ENCODE results near the gene CNTN4. TPM values are rescaled to one million over a fixed set of nuclear protein-coding genes. Genes with fewer than 3 reads are reported as not detected.

CNTN4 gene
- total RNA-seq, 4 donors from 2014 or later: 47.7 to 106 (median 83.3) TPM

GRCh38 chr3:2948882-2949281 is 850.2 kb downstream of the CNTN4 start:
- 78 to 80% methylated on average over 1 of the region's 1 CpG for WGBS, 2 donors
- Histone ChIP-seq H3K27ac (no peak overlapping the region), H3K27me3 (no peaks in the 10 kb centered on the region), H3K4me1 (no peaks in the 10 kb centered on the region), H3K9me3 (no peaks in the 10 kb centered on the region), H3K36me3 (no peaks in the 10 kb centered on the region), H3K4me3 (no peak overlapping the region)
- no peak for DNase-seq (ENCODE audit: low spot score in 2 of 2)
- TF ChIP-seq POLR2A (IDR thresholded peaks at IDR 0.05) (no peak), EP300 (IDR thresholded peaks at IDR 0.05) (no peak)
- TF ChIP-seq, protein P1, sequence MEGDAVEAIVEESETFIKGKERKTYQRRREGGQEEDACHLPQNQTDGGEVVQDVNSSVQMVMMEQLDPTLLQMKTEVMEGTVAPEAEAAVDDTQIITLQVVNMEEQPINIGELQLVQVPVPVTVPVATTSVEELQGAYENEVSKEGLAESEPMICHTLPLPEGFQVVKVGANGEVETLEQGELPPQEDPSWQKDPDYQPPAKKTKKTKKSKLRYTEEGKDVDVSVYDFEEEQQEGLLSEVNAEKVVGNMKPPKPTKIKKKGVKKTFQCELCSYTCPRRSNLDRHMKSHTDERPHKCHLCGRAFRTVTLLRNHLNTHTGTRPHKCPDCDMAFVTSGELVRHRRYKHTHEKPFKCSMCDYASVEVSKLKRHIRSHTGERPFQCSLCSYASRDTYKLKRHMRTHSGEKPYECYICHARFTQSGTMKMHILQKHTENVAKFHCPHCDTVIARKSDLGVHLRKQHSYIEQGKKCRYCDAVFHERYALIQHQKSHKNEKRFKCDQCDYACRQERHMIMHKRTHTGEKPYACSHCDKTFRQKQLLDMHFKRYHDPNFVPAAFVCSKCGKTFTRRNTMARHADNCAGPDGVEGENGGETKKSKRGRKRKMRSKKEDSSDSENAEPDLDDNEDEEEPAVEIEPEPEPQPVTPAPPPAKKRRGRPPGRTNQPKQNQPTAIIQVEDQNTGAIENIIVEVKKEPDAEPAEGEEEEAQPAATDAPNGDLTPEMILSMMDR (IDR thresholded peaks at IDR 0.05): no peak

DNA sequence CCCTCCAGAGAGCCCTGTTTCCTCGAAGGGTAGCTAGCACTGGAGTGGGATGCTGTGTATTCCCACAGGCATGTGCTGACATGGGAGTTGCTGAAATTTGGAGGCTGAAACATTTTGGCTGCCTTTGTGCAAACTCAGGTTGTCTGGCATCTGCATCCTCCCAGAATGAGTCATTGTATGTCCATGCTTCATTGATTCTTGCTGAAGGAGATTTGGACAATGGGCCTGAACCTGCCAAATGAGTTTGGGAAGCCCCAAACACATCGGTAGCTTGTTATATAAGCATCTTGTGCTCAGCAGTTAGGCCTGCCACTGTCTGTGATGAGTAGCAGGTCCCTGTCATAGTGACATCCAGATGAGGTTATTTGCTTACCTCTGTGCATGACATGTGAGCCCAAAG is 851.5 kb downstream of the CNTN4 start:
- Histone ChIP-seq H3K36me3 (no peaks in the 10 kb centered on the region), H3K4me1 (no peaks in the 10 kb centered on the region), H3K27ac (no peak overlapping the region), H3K9me3 (no peaks in the 10 kb centered on the region), H3K27me3 (no peaks in the 10 kb centered on the region), H3K4me3 (no peak overlapping the region)
- TF ChIP-seq EP300 (IDR thresholded peaks at IDR 0.05) (no peak), POLR2A (IDR thresholded peaks at IDR 0.05) (no peak)
- TF ChIP-seq, protein P1 (IDR thresholded peaks at IDR 0.05): no peak
- DNase-seq (ENCODE audit: low spot score in 2 of 2): no peak
- 54 to 69% methylated on average over 2 of the region's 2 CpGs for WGBS, 2 donors

GRCh38 chr3:2957115-2957514 is 858.4 kb downstream of the CNTN4 start:
- 66 to 84% methylated on average over 3 of the region's 3 CpGs for WGBS, 2 donors
- no peak for DNase-seq (ENCODE audit: low spot score in 2 of 2)
- Histone ChIP-seq H3K4me1 (peaks cover 0 to 12% (median 0%) of the 10 kb centered on the region in 4 donors), H3K27me3 (no peaks in the 10 kb centered on the region), H3K4me3 (no peak overlapping the region), H3K36me3 (no peaks in the 10 kb centered on the region), H3K9me3 (no peaks in the 10 kb centered on the region), H3K27ac (no peak overlapping the region)
- TF ChIP-seq, protein P1 (IDR thresholded peaks at IDR 0.05): no peak
- TF ChIP-seq EP300 (IDR thresholded peaks at IDR 0.05) (no peak), POLR2A (IDR thresholded peaks at IDR 0.05) (no peak)

DNA sequence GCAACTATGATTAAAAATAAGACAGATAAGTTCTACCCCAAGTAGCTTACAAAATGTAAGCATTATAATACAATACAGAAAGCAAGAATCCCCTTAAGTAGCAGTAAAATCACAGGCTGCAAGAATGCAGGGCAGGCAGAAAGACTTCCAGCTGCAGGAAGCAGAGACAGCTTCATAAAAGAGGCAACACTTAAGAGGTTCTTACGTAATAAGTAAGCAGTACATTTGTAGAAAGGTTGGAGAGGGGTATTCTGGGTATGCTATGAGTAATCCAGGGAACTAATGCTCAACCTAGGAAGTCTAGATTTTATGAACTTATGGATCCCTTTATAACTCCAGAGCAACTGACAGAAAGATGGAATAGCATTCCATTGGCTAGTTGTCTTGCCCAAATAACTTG is 859.9 kb downstream of the CNTN4 start:
- 36 to 60% methylated on average over 1 of the region's 1 CpG for WGBS, 2 donors

GRCh38 chr3:2961576-2961975 is 862.9 kb downstream of the CNTN4 start:
- Histone ChIP-seq H3K27ac (no peak overlapping the region), H3K27me3 (no peaks in the 10 kb centered on the region), H3K4me3 (no peak overlapping the region), H3K9me3 (no peaks in the 10 kb centered on the region), H3K36me3 (no peaks in the 10 kb centered on the region), H3K4me1 (peaks cover 0 to 14% (median 0%) of the 10 kb centered on the region in 4 donors)
- no peak for DNase-seq (ENCODE audit: low spot score in 2 of 2)
- TF ChIP-seq, protein P1 (IDR thresholded peaks at IDR 0.05): no peak
- TF ChIP-seq EP300 (IDR thresholded peaks at IDR 0.05) (no peak), POLR2A (IDR thresholded peaks at IDR 0.05) (no peak)
- WGBS, 2 donors: 53 to 58% methylated on average over 1 of the region's 1 CpG

More for the DNA sequence above, 859.9 kb downstream of the CNTN4 start:
- Histone ChIP-seq H3K27ac (no peak overlapping the region), H3K36me3 (no peaks in the 10 kb centered on the region), H3K9me3 (no peaks in the 10 kb centered on the region), H3K4me1 (peaks cover 0 to 14% (median 0%) of the 10 kb centered on the region in 4 donors), H3K4me3 (no peak overlapping the region), H3K27me3 (no peaks in the 10 kb centered on the region)
- DNase-seq (ENCODE audit: low spot score in 2 of 2): no peak
- TF ChIP-seq EP300 (IDR thresholded peaks at IDR 0.05) (no peak), POLR2A (IDR thresholded peaks at IDR 0.05) (no peak)
- TF ChIP-seq, protein P1 (IDR thresholded peaks at IDR 0.05): no peak

Measured in tibial nerve (tissue), 4 donors.